Breast epithelium (tissue), 3 donors: ENCODE data around the gene LYST.

Experiments
- POLR2A ChIP-seq: fragments of 450-650 bp; IDR thresholded peaks from one replicate; pipeline ENCODE4 v1.6.1; 2016; ENCODE audit warnings: antibody characterized with exemption, mild to moderate bottlenecking, moderate library complexity
- POLR2AphosphoS5 ChIP-seq, 3 donors: sonication (generic); formaldehyde crosslinking; IDR thresholded peaks; one replicate each; pipeline ENCODE4 v1.6.1; 2017; ENCODE audit warnings: antibody characterized with exemption in 3 of 3
- TF ChIP-seq, protein P1 (sequence below), 3 donors: fragments of 450-650 bp; IDR thresholded peaks; one replicate each; pipeline ENCODE4 v1.5.1; 2016 to 2017; ENCODE audit warnings: antibody characterized with exemption in 3 of 3, mild to moderate bottlenecking in 3 of 3, moderate library complexity in 3 of 3

DNA sequence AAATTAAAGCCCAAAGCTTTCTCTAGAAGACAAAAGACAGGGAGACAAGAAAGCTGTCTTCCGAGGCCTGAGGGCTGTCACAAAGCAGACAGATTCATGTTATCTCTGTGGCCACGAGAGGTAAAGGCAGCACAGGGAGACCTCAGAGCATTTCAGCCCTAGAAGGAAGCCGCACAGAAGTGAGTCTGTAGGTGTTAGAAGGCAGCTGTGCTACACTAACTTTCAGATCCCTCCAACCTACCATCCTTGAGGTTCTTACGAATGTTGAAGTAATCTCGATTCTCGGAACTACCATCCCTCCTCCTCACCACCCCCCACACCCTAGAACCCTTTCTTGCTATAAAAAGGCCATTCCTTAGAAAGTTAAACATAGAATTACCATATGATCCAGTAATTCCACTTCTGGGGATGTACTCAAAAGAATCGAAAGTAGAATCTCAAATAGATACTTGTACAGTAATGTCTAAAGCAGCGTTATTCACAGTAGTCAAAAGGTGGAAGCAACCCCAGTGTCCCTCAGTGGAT lies 21.5 kb upstream of the LYST start:
- TF ChIP-seq, protein P1, sequence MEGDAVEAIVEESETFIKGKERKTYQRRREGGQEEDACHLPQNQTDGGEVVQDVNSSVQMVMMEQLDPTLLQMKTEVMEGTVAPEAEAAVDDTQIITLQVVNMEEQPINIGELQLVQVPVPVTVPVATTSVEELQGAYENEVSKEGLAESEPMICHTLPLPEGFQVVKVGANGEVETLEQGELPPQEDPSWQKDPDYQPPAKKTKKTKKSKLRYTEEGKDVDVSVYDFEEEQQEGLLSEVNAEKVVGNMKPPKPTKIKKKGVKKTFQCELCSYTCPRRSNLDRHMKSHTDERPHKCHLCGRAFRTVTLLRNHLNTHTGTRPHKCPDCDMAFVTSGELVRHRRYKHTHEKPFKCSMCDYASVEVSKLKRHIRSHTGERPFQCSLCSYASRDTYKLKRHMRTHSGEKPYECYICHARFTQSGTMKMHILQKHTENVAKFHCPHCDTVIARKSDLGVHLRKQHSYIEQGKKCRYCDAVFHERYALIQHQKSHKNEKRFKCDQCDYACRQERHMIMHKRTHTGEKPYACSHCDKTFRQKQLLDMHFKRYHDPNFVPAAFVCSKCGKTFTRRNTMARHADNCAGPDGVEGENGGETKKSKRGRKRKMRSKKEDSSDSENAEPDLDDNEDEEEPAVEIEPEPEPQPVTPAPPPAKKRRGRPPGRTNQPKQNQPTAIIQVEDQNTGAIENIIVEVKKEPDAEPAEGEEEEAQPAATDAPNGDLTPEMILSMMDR (IDR thresholded peaks at IDR 0.05): no peak
- no peak for TF ChIP-seq POLR2A
- TF ChIP-seq POLR2AphosphoS5 (IDR thresholded peaks at IDR 0.05): no peak
